H1 (cell line): ENCODE results near the gene MYO3A. TPM values are rescaled to one million over a fixed set of nuclear protein-coding genes. Genes with fewer than 3 reads are reported as not detected.

ENCODE experiments used
- CHD1 ChIP-seq: IDR thresholded peaks from 2 replicates; pipeline ENCODE4 v1.6.1; 2012; ENCODE audit warnings: low read depth, low read length, improper control_type of control experiment
- KDM5A ChIP-seq: fragments of 200-600 bp; IDR thresholded peaks from 2 replicates; pipeline ENCODE4 v1.7.1; 2012; ENCODE audit warnings: mild to moderate bottlenecking, low read length, inconsistent platforms, mixed read lengths
- POLR2A ChIP-seq, 2 experiments: IDR thresholded peaks; 1 replicate in 1 of 2; 2 replicates in 1 of 2; pipeline ENCODE4 v1.6.1; 2011; ENCODE audit warnings: low read depth in 2 of 2, low read length in 2 of 2, mild to moderate bottlenecking in 2 of 2; ENCODE audit errors: control extremely low read depth in 1 of 2
- RNF2 ChIP-seq: fragments of 200-900, 300-1000 bp; sonication (generic); IDR thresholded peaks from 2 replicates; pipeline ENCODE4 v1.7.1; 2016; ENCODE audit warnings: borderline replicate concordance, low read depth, mild to moderate bottlenecking, antibody characterized with exemption, low read length; ENCODE audit not compliant: poor library complexity, severe bottlenecking; ENCODE audit errors: missing control alignments
- SP4 ChIP-seq: IDR thresholded peaks from 2 replicates; pipeline ENCODE4 v1.6.1; 2012; ENCODE audit warnings: low read length, inconsistent platforms
- polyA plus RNA-seq, 7 experiments: library from polyadenylated mRNA; depleted of rRNA in 3 of 7; stranded (reverse) in 5 of 7; unstranded in 2 of 7; fragments of >200 nt in 5 of 7; fragments of 200-250 nt in 2 of 7; gene quantifications; 1 replicate in 5 of 7; 2 replicates in 1 of 7; 4 replicates in 1 of 7; pipeline versions ENCODE4 v1.2.1 to v1.2.3, GENCODE V29; 2011 to 2013; ENCODE audit warnings: missing spikeins in 2 of 7, mixed read lengths in 2 of 7
- total RNA-seq: library from RNA; stranded (reverse); fragmentation: NEBNext Ultra II Directional; extraction: Animal tissue kit (Norgen Biotek cat#: 25700); gene quantifications from 2 replicates; pipeline ENCODE4 v1.2.1, GENCODE V29; 2021

The MYO3A gene
- total and polyA plus RNA-seq, 2 of the 8 experiments (the other 6 are each of a cell fraction or from before 2014, with no cell fraction given), result 3.9 to 5.3 TPM

- TF ChIP-seq POLR2A (IDR thresholded peaks at IDR 0.05; ENCODE audit: control extremely low read depth in 1 of 2, low read depth in 2 of 2, low read length in 2 of 2) (no peak), SP4 (no peak), KDM5A (no peak), CHD1 (no peak), RNF2 (no peak)
These were observed 123.4 kb downstream of the MYO3A start (continued) for GRCh38 chr10:26057466-26057865.
